Non-pigmented ciliary epithelial cell (primary cell): Measurements from ENCODE around the gene SLC27A5.
"Not testable (repeated sequence)": the region's sequence is repeated elsewhere in the genome, so short reads cannot be mapped to it uniquely, and the experiment has no call there.

ENCODE experiments used
- DNase-seq: peaks from one replicate; pipeline ENCODE4 v3.0.0-alpha.2; 2010; ENCODE audit warnings: low read depth

SLC27A5 gene

DNA sequence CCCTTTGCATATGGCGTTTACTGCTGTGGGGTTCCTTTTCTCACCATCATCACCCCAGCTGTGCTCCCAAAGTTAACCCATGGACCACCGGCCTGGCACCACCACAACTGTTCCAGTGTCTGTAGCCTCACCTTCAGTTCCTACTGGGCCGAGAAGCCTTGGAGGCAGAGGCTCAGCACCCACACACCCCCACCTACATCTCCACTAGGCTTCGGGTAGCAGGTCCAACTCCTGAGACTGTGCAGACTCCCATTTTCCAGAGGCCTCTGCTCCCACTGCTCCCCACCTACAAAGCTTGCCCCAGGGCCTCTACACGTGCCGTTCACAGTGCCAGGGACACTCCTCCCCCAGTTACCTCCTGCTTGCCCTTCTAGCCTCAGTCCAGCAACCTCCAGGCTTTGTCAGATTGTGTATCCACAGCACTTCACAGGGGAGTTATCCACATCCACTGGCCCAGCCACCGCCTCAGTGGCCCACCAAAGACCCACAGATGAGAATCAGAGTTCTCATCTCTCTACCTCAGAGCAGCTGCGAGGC lies 14.1 kb downstream of the SLC27A5 start:
- DNase-seq = no peak

DNA sequence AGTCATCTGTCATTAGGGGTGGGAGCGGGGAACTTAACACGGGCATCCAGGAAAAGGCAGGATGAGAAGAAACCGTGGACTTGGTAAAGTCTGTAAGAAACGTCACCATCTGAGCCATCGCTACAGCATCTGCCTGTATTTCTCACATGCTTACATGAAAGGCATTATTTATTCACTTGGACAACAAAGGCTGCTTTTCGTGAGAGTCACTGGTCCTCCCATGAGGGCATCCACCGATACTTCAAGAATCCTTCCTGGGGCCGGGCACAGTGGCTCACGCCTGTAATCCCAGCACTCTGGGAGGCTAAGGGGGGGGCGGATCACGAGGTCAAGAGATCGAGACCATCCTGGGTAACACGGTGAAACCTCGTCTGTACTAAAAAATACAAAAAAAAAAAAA lies 19.5 kb downstream of the SLC27A5 start:
- no peak for DNase-seq

DNA sequence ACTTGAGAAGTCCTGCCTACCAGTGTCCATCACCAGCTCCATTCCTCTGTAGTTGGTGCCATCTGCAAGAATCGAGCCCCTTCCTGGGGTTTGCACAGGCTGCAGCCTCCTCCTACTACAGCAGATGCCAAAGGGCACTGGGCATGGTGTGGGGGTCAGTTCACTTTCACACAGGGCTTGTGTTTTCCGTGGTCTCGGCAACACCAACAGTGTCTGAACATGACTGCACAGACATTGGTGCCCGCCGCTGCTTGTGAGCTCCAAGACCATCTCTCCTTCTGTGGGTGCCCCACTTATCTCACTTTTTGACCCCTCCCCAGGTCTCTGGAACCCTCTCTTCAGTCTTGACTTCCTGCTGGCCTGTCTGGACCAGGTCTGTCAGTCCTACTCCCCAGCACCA lies 20.4 kb downstream of the SLC27A5 start:
- no peak for DNase-seq

GRCh38 chr19:58484349-58484748 lies 27.4 kb downstream of the SLC27A5 start:
- DNase-seq = not testable (repeated sequence)

GRCh38 chr19:58483776-58484175 lies 28.0 kb downstream of the SLC27A5 start:
- DNase-seq = no peak

GRCh38 chr19:58482372-58482771 lies 29.4 kb downstream of the SLC27A5 start:
- no peak for DNase-seq

- DNase-seq = no peak
Observed at GRCh38 chr19:58480831-58481230, 31.0 kb downstream of the SLC27A5 start.

- DNase-seq = no peak
Observed at GRCh38 chr19:58480481-58480830, 31.3 kb downstream of the SLC27A5 start.

DNA sequence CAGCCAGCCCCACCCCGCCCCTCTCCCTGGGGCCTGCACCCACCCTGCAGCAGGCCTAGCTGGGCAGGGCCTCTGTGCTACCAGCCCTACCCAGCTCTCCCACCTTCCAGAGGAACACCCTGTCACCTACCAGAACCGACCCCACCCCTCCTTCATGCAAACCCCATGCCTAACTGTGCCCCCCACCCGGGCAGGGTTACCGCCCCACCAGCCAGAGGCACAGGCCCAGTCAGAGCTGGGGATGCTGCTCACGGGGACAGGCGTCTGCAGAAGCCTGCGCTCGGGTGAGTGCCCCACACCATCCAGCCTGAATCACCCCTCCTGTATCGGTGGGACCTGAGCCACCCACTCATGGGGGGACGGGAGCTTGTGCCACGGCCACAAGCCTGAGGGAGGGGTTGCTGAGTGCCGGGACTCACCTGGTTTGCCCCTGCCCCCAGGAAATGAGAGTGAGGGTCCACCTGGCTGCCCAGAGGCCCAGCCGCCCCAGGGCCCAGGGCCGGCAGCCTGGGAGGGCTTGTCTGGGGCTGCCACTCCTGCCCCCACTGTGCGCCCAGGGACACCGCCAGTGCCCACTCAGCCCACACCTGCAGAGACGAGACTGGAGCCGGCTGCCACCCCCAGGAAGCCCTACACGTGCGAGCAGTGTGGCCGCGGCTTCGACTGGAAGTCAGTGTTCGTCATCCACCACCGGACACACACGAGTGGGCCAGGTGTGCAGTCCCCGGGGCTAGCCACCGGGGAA lies 31.9 kb downstream of the SLC27A5 start:
- no peak for DNase-seq

- DNase-seq = no peak
Observed at GRCh38 chr19:58479303-58479702, 32.5 kb downstream of the SLC27A5 start.

- no peak for DNase-seq
Observed at GRCh38 chr19:58477871-58478270, 33.9 kb downstream of the SLC27A5 start.

- DNase-seq = no peak
Observed at GRCh38 chr19:58477130-58477529, 34.7 kb downstream of the SLC27A5 start.

DNA sequence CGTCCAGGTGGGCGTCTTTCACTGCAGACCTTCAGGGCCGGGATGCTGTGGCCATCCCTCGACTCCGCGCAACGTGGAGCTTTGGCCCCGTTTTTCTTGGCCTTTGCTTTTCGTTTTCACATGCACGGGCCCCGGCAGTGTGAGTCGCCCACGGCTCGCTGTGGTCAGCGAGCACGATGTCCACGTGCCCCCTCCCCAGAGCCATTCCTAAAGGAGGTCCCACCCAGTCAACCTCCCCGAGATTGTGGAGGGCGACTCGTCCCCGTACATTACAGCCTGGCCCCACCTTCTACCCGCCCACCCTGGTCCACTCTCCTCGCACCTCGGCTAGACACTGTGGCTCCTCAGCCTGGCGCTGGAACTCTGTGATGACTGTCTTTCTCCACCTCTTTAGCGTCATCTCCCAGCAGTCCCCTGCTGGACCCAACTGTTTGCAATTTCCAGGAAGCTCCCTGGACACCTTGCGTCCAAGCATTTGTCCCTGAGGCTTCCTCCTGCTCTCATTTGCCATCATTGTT lies 35.2 kb downstream of the SLC27A5 start:
- no peak for DNase-seq

GRCh38 chr19:58475714-58476497 lies 35.9 kb downstream of the SLC27A5 start, which contains the start of gene ZNF446:
Gene ZNF446, plus strand, starts transcription at chr19:58476352. Its CDS starts 867 bp downstream, at chr19:58477219.
- DNase-seq = peak; percentile 85

GRCh38 chr19:58474997-58475713 lies 36.6 kb downstream of the SLC27A5 start:
- no peak for DNase-seq

- DNase-seq = peak; percentile 60
Observed at GRCh38 chr19:58474291-58474996, 37.3 kb downstream of the SLC27A5 start.

- DNase-seq = no peak
Observed at GRCh38 chr19:58473775-58474174, 38.0 kb downstream of the SLC27A5 start.

- DNase-seq = no peak
Observed at GRCh38 chr19:58471736-58472135, 40.1 kb downstream of the SLC27A5 start.

- DNase-seq = not testable (repeated sequence)
Observed at GRCh38 chr19:58470837-58471543, 40.8 kb downstream of the SLC27A5 start.

GRCh38 chr19:58469241-58470013 lies 42.4 kb downstream of the SLC27A5 start:
- DNase-seq = no peak
